ENCODE data around the gene NLRP6. TPM values are rescaled to one million over a fixed set of nuclear protein-coding genes. Genes with fewer than 3 reads are reported as not detected.

NLRP6 gene
- total RNA-seq, 2 experiments from 2014 or later, result 2.5 TPM

- POLR2A ChIA-PET, result interaction anchor here (1.2 kb wide), 1 partner anchor 29 kb away, joined by 3 read pairs; no protein-coding TSS in a partner anchor
- no peaks in the 10 kb centered on the region for H3K9me3 Mint-ChIP-seq
- H3K4me3 Mint-ChIP-seq, result no peak overlapping the region
- CTCF ChIA-PET, result interaction anchor here (0.7 kb wide), 1 partner anchor 33 kb away, joined by 3 read pairs; no protein-coding TSS in a partner anchor
- peak overlapping the region; percentile 61 for H3K27ac Mint-ChIP-seq
- H3K36me3 Mint-ChIP-seq (ENCODE audit: low read depth), result peaks cover 85% of the 10 kb centered on the region
- H3K27me3 Mint-ChIP-seq, result no peaks in the 10 kb centered on the region
- no peak for DNase-seq
- peaks cover 43% of the 10 kb centered on the region for H3K4me1 Mint-ChIP-seq
Observed at GRCh38 chr11:244376-244775, 33.8 kb upstream of the NLRP6 start.

GRCh38 chr11:249062-249461, 29.1 kb upstream of the NLRP6 start:
- DNase-seq, result no peak
- Mint-ChIP-seq H3K4me1 (peaks cover 19% of the 10 kb centered on the region), H3K9me3 (no peaks in the 10 kb centered on the region), H3K27me3 (no peaks in the 10 kb centered on the region), H3K27ac (no peak overlapping the region), H3K36me3 (ENCODE audit: low read depth) (peaks cover 86% of the 10 kb centered on the region), H3K4me3 (no peak overlapping the region)
- POLR2A ChIA-PET, result interaction anchor here (1.1 to 4.8 kb wide), 3 partner anchors 11 to 42 kb away, joined by 3 to 31 read pairs (median 25); partner anchors contain the start of genes BET1L, PSMD13, RIC8A and SIRT3
- CTCF ChIA-PET, result interaction anchor here (1.3 kb wide), 1 partner anchor 106 kb away, joined by 5 read pairs; no protein-coding TSS in a partner anchor

- Mint-ChIP-seq H3K36me3 (ENCODE audit: low read depth) (peaks cover 76% of the 10 kb centered on the region), H3K4me1 (peaks cover 13% of the 10 kb centered on the region), H3K27me3 (no peaks in the 10 kb centered on the region), H3K9me3 (no peaks in the 10 kb centered on the region), H3K27ac (no peak overlapping the region), H3K4me3 (no peak overlapping the region)
- CTCF ChIA-PET, result interaction anchor here (0.9 to 4.2 kb wide), 34 partner anchors 8 to 201 kb away, joined by 3 to 36 read pairs (median 6); partner anchors contain the start of genes BET1L, NLRP6, PSMD13 and RIC8A
- DNase-seq, result no peak
- POLR2A ChIA-PET, result interaction anchor here (0.8 to 4.8 kb wide), 15 partner anchors 11 to 285 kb away, joined by 3 to 31 read pairs (median 4); partner anchors contain the start of genes HRAS, IFITM2, NLRP6 and PGGHG
Observed at GRCh38 chr11:250274-250673, 27.9 kb upstream of the NLRP6 start.

GRCh38 chr11:250740-251299, 27.4 kb upstream of the NLRP6 start:
- no peaks in the 10 kb centered on the region for H3K27me3 Mint-ChIP-seq
- peaks cover 11% of the 10 kb centered on the region for H3K4me1 Mint-ChIP-seq
- ChIA-PET CTCF (interaction anchor here (0.8 to 4.2 kb wide), 37 partner anchors 9 to 200 kb away, joined by 3 to 36 read pairs (median 6); partner anchors contain the start of genes BET1L, NLRP6, PSMD13 and RIC8A), POLR2A (interaction anchor here (0.5 to 4.8 kb wide), 17 partner anchors 10 to 285 kb away, joined by 3 to 31 read pairs (median 4); partner anchors contain the start of genes BET1L, HRAS, IFITM2 and NLRP6)
- no peaks in the 10 kb centered on the region for H3K9me3 Mint-ChIP-seq
- H3K27ac Mint-ChIP-seq, result peak overlapping the region; percentile 59
- H3K36me3 Mint-ChIP-seq (ENCODE audit: low read depth), result peaks cover 71% of the 10 kb centered on the region
- peak; percentile 84 for DNase-seq
- H3K4me3 Mint-ChIP-seq, result no peak overlapping the region

GRCh38 chr11:251550-251949, 26.7 kb upstream of the NLRP6 start:
- Mint-ChIP-seq H3K27ac (no peak overlapping the region), H3K27me3 (no peaks in the 10 kb centered on the region), H3K36me3 (ENCODE audit: low read depth) (peaks cover 64% of the 10 kb centered on the region), H3K9me3 (no peaks in the 10 kb centered on the region), H3K4me1 (peaks cover 11% of the 10 kb centered on the region), H3K4me3 (no peak overlapping the region)
- no peak for DNase-seq
- ChIA-PET CTCF (interaction anchor here (0.8 to 4.2 kb wide), 33 partner anchors 8 to 196 kb away, joined by 3 to 36 read pairs (median 6); partner anchors contain the start of genes BET1L, NLRP6, PSMD13 and RIC8A), POLR2A (interaction anchor here (0.9 to 4.8 kb wide), 12 partner anchors 9 to 110 kb away, joined by 3 to 31 read pairs (median 4); partner anchors contain the start of genes BET1L, IFITM2, NLRP6 and PGGHG)

GRCh38 chr11:252666-253065, 25.5 kb upstream of the NLRP6 start:
- H3K27ac Mint-ChIP-seq, result no peak overlapping the region
- no peak for DNase-seq
- CTCF ChIA-PET, result interaction anchor here (2.5 to 4.2 kb wide), 4 partner anchors 13 to 195 kb away, joined by 12 to 36 read pairs (median 14); no protein-coding TSS in a partner anchor
- POLR2A ChIA-PET, result interaction anchor here (2.6 to 4.8 kb wide), 3 partner anchors 15 to 27 kb away, joined by 8 to 25 read pairs (median 14); partner anchors contain the start of genes NLRP6 and PSMD13
- H3K4me1 Mint-ChIP-seq, result peaks cover 11% of the 10 kb centered on the region
- H3K9me3 Mint-ChIP-seq, result no peaks in the 10 kb centered on the region
- H3K36me3 Mint-ChIP-seq (ENCODE audit: low read depth), result peaks cover 54% of the 10 kb centered on the region
- no peaks in the 10 kb centered on the region for H3K27me3 Mint-ChIP-seq
- H3K4me3 Mint-ChIP-seq, result no peak overlapping the region

GRCh38 chr11:253160-253885, 24.9 kb upstream of the NLRP6 start:
- H3K27ac Mint-ChIP-seq, result no peak overlapping the region
- POLR2A ChIA-PET, result interaction anchor here (2.6 to 4.8 kb wide), 2 partner anchors 15 to 16 kb away, joined by 8 to 25 read pairs; partner anchors contain the start of gene PSMD13
- CTCF ChIA-PET, result interaction anchor here (2.9 to 4.2 kb wide), 3 partner anchors 14 to 195 kb away, joined by 12 to 36 read pairs (median 17); no protein-coding TSS in a partner anchor
- no peaks in the 10 kb centered on the region for H3K9me3 Mint-ChIP-seq
- H3K27me3 Mint-ChIP-seq, result peaks cover 5% of the 10 kb centered on the region
- H3K36me3 Mint-ChIP-seq (ENCODE audit: low read depth), result peaks cover 48% of the 10 kb centered on the region
- no peak for DNase-seq
- peaks cover 11% of the 10 kb centered on the region for H3K4me1 Mint-ChIP-seq
- no peak overlapping the region for H3K4me3 Mint-ChIP-seq

- no peaks in the 10 kb centered on the region for H3K9me3 Mint-ChIP-seq
- H3K36me3 Mint-ChIP-seq (ENCODE audit: low read depth), result peaks cover 43% of the 10 kb centered on the region
- DNase-seq, result no peak
- H3K4me1 Mint-ChIP-seq, result peaks cover 11% of the 10 kb centered on the region
- no peak overlapping the region for H3K4me3 Mint-ChIP-seq
- POLR2A ChIA-PET, result interaction anchor here (2.6 to 4.8 kb wide), 2 partner anchors 14 to 17 kb away, joined by 8 to 25 read pairs; partner anchors contain the start of gene PSMD13
- peaks cover 6% of the 10 kb centered on the region for H3K27me3 Mint-ChIP-seq
- no peak overlapping the region for H3K27ac Mint-ChIP-seq
- CTCF ChIA-PET, result no interaction called here
Observed at GRCh38 chr11:253886-254270, 24.3 kb upstream of the NLRP6 start.

GRCh38 chr11:255176-255575, 23.0 kb upstream of the NLRP6 start:
- no peak overlapping the region for H3K4me3 Mint-ChIP-seq
- no peak overlapping the region for H3K27ac Mint-ChIP-seq
- H3K4me1 Mint-ChIP-seq, result peaks cover 8% of the 10 kb centered on the region
- ChIA-PET POLR2A (no interaction called here), CTCF (no interaction called here)
- peaks cover 33% of the 10 kb centered on the region for H3K36me3 Mint-ChIP-seq (ENCODE audit: low read depth)
- DNase-seq, result no peak
- H3K9me3 Mint-ChIP-seq, result no peaks in the 10 kb centered on the region
- H3K27me3 Mint-ChIP-seq, result peaks cover 8% of the 10 kb centered on the region

GRCh38 chr11:255816-256215, 22.4 kb upstream of the NLRP6 start:
- H3K27ac Mint-ChIP-seq, result no peak overlapping the region
- H3K4me3 Mint-ChIP-seq, result no peak overlapping the region
- ChIA-PET CTCF (no interaction called here), POLR2A (no interaction called here)
- peaks cover 28% of the 10 kb centered on the region for H3K36me3 Mint-ChIP-seq (ENCODE audit: low read depth)
- H3K4me1 Mint-ChIP-seq, result peaks cover 3% of the 10 kb centered on the region
- H3K9me3 Mint-ChIP-seq, result no peaks in the 10 kb centered on the region
- DNase-seq, result no peak
- H3K27me3 Mint-ChIP-seq, result peaks cover 8% of the 10 kb centered on the region

- Mint-ChIP-seq H3K27me3 (peaks cover 8% of the 10 kb centered on the region), H3K9me3 (no peaks in the 10 kb centered on the region), H3K4me1 (no peaks in the 10 kb centered on the region), H3K36me3 (ENCODE audit: low read depth) (peaks cover 16% of the 10 kb centered on the region), H3K4me3 (no peak overlapping the region), H3K27ac (no peak overlapping the region)
- no peak for DNase-seq
- CTCF ChIA-PET, result interaction anchor here (1.4 kb wide), 1 partner anchor 10 kb away, joined by 3 read pairs; no protein-coding TSS in a partner anchor
- POLR2A ChIA-PET, result interaction anchor here (1.9 kb wide), 1 partner anchor 11 kb away, joined by 9 read pairs; no protein-coding TSS in a partner anchor
Observed at GRCh38 chr11:256952-257737, 21.1 kb upstream of the NLRP6 start.
